ENCODE measurements around the gene CISD2.
"Not testable (repeated sequence)": the region's sequence is repeated elsewhere in the genome, so short reads cannot be mapped to it uniquely, and the experiment has no call there.

The CISD2 gene

GRCh38 chr4:102883278-102883677 lies 14.5 kb downstream of the CISD2 start:
- no peak for DNase-seq (ENCODE audit: extremely low read depth, insufficient read length)
- TF ChIP-seq CTCF (IDR thresholded peaks at IDR 0.05; ENCODE audit: insufficient read depth, low read length, poor library complexity, severe bottlenecking), result no peak
- Histone ChIP-seq H3K4me3 (replicated peaks; ENCODE audit: low read depth, low read length) (no peak overlapping the region), H3K36me3 (ENCODE audit: control insufficient read depth, insufficient read depth, low read length) (no peaks in the 10 kb centered on the region; the same call in 1 of the 2 replicates), H3K27me3 (replicated peaks; ENCODE audit: control insufficient read depth, insufficient read depth, low read length) (no peaks in the 10 kb centered on the region)

GRCh38 chr4:102888570-102888969 lies 19.8 kb downstream of the CISD2 start:
- not testable (repeated sequence) for H3K4me3 ChIP-seq (replicated peaks; ENCODE audit: low read depth, low read length); H3K36me3 ChIP-seq (ENCODE audit: control insufficient read depth, insufficient read depth, low read length); DNase-seq (ENCODE audit: extremely low read depth, insufficient read length); H3K27me3 ChIP-seq (replicated peaks; ENCODE audit: control insufficient read depth, insufficient read depth, low read length)

- not testable (repeated sequence) for H3K27me3 ChIP-seq (replicated peaks; ENCODE audit: control insufficient read depth, insufficient read depth, low read length); H3K4me3 ChIP-seq (replicated peaks; ENCODE audit: low read depth, low read length); H3K36me3 ChIP-seq (ENCODE audit: control insufficient read depth, insufficient read depth, low read length); DNase-seq (ENCODE audit: extremely low read depth, insufficient read length)
Measured at GRCh38 chr4:102889866-102890265, 21.1 kb downstream of the CISD2 start.

- not testable (repeated sequence) for DNase-seq (ENCODE audit: extremely low read depth, insufficient read length); H3K27me3 ChIP-seq (replicated peaks; ENCODE audit: control insufficient read depth, insufficient read depth, low read length); H3K4me3 ChIP-seq (replicated peaks; ENCODE audit: low read depth, low read length); H3K36me3 ChIP-seq (ENCODE audit: control insufficient read depth, insufficient read depth, low read length)
Measured at GRCh38 chr4:102896547-102896946, 27.8 kb downstream of the CISD2 start.

- not testable (repeated sequence) for H3K27me3 ChIP-seq (replicated peaks; ENCODE audit: control insufficient read depth, insufficient read depth, low read length); H3K4me3 ChIP-seq (replicated peaks; ENCODE audit: low read depth, low read length); H3K36me3 ChIP-seq (ENCODE audit: control insufficient read depth, insufficient read depth, low read length); DNase-seq (ENCODE audit: extremely low read depth, insufficient read length)
Measured at GRCh38 chr4:102897610-102898009, 28.8 kb downstream of the CISD2 start.

- DNase-seq (ENCODE audit: extremely low read depth, insufficient read length), result no peak
- Histone ChIP-seq H3K27me3 (replicated peaks; ENCODE audit: control insufficient read depth, insufficient read depth, low read length) (no peaks in the 10 kb centered on the region), H3K4me3 (replicated peaks; ENCODE audit: low read depth, low read length) (no peak overlapping the region), H3K36me3 (ENCODE audit: control insufficient read depth, insufficient read depth, low read length) (no peaks in the 10 kb centered on the region)
- TF ChIP-seq CTCF (IDR thresholded peaks at IDR 0.05; ENCODE audit: insufficient read depth, low read length, poor library complexity, severe bottlenecking), result no peak
Measured at GRCh38 chr4:102901804-102902203, 33.0 kb downstream of the CISD2 start.

- H3K36me3 ChIP-seq (ENCODE audit: control insufficient read depth, insufficient read depth, low read length), result no peaks in the 10 kb centered on the region
- TF ChIP-seq CTCF (IDR thresholded peaks at IDR 0.05; ENCODE audit: insufficient read depth, low read length, poor library complexity, severe bottlenecking), result no peak
- DNase-seq (ENCODE audit: extremely low read depth, insufficient read length), result no peak
- H3K27me3 ChIP-seq (replicated peaks; ENCODE audit: control insufficient read depth, insufficient read depth, low read length), result no peaks in the 10 kb centered on the region
- H3K4me3 ChIP-seq (replicated peaks; ENCODE audit: low read depth, low read length), result no peak overlapping the region
Measured at GRCh38 chr4:102918859-102919258, 50.1 kb downstream of the CISD2 start.

- H3K36me3 ChIP-seq (ENCODE audit: control insufficient read depth, insufficient read depth, low read length); H3K27me3 ChIP-seq (replicated peaks; ENCODE audit: control insufficient read depth, insufficient read depth, low read length); H3K4me3 ChIP-seq (replicated peaks; ENCODE audit: low read depth, low read length); DNase-seq (ENCODE audit: extremely low read depth, insufficient read length): not testable (repeated sequence)
Measured at GRCh38 chr4:102919697-102920096, 50.9 kb downstream of the CISD2 start.

Data from GM06990 (cell line).